Myocyte (in vitro differentiated cells): ENCODE results near the gene ZNF132. TPM values are rescaled to one million over a fixed set of nuclear protein-coding genes. Genes with fewer than 3 reads are reported as not detected.
A peak's percentile ranks its signal among the peaks of the same experiment; 100 is the strongest.
"Not testable (repeated sequence)": the region's sequence is repeated elsewhere in the genome, so short reads cannot be mapped to it uniquely, and the experiment has no call there.

Experiments
- DNase-seq: peaks from one replicate; pipeline ENCODE4 v3.0.0-alpha.2; 2012; ENCODE audit warnings: low read depth
- polyA plus RNA-seq: library from polyadenylated mRNA; unstranded; fragments of >200 nt; gene quantifications from one replicate; pipeline ENCODE4 v1.2.1, GENCODE V29; 2012; ENCODE audit warnings: missing spikeins
- total RNA-seq: library from RNA; depleted of rRNA; stranded (reverse); fragments of >200 nt; gene quantifications from 2 replicates; pipeline ENCODE4 v1.2.3, GENCODE V29; 2014

ZNF132 gene
- 6.1 and 6.9 TPM in 2 replicates for total RNA-seq
- polyA plus RNA-seq, result 4.3 TPM

DNA sequence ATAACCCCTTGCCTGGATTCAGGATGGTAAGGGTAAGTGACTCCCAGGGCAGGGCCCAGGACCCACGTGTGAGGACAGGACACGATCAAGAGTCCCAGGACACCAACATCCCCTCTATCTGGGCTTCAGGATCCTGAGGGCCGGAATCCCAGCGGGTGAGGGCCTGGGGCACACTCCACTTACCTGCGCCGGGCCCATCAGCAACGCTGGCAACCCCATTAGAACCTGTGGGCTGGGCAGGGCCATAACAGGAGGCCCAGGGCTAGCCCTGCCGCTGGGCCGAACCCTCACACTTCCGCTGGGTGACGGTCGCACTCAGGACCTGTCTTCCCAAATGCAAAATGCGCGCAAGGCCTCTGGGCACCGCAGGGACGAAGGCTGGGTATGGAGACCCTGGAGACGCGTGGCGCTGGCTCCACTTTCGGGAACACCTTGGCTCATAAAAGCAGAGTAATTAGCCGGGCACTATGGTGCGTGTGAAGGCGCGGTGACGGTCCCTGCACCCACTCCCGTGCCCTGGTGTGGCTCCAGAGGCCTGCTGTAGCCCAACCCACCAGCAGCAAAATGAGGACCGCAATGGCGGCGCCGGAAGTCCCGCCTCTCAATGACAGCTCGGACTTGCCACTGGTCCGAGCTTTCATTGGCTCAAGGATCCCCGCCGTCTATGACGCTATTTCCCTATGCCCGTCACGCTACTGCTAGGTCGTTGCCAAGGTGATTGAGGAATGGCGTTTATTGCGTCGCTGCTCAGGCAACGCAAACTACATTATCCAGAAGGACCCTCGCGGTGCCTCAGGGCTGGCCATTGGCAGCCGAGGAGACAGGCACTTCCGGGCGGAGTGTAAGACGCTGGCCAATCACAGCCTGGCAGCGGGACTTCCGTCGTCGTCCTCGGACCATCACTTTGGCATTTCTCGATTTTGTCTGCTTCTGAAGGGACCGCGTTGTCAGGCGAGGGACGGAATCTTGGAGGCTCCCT is at the start of gene ZNF132:
Gene ZNF132 (minus strand): TSS at position 578 of the 979 bp plus-strand sequence. CDS start 332 bp downstream, at position 246.
- peak; percentile 100 for DNase-seq

DNA sequence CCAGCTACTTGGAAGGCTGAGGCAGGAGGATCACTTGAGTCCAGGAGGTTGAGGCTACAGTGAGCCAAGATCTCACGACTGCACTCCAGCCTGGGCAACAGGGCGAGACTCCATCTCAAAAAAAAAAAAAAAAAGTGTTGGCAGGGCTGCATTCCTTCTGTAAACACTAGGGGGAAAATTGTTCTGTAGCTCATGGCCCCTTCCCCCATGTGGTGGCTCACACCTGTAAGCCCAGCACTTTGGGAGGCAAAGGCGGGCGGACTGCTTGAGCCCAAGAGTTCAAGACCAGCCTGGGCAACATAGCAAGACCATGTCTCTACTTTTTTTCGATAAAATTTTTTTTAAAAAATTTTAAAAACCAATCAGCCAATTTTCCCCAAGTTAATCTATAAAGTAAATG is 44.4 kb upstream of the ZNF132 start:
- not testable (repeated sequence) for DNase-seq

DNA sequence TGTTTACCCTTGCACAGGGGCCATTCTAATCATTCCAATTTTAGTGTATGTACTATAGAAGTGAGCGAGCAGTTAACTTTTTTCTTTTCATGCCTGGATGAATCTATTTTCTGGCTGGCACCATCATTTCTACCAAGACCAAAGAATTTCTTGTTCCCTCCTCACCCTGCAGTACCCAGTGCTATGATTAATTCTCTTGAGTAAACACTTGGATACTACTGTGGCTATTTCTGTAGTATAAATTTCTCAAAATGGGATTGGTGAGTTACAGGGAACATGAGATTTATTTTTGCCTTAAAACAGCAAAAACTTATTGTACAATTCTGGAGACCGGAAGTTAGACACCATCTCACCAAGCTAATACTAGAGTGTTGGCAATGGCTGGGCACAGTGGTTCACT is 43.8 kb upstream of the ZNF132 start:
- no peak for DNase-seq

DNA sequence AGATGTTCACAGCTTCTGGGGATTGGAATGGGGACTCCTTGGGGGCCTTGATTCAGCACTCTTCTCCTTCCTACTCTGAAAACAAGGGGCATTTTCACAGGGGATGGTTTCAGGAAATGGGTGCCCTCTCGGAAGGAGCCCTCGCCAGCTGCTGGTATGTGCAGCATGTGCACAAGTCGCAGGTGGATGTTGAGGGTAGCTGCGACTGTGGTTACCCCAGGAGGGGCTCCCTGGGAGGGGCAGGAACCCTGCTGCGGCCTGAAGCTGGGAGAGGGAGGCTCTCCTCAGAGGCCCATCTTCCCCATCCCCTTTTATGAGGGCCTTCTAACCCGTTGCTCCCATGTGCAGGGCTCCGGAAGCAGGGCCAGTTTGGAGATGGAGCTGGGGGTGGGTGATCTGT is 42.4 kb upstream of the ZNF132 start:
- no peak for DNase-seq

DNA sequence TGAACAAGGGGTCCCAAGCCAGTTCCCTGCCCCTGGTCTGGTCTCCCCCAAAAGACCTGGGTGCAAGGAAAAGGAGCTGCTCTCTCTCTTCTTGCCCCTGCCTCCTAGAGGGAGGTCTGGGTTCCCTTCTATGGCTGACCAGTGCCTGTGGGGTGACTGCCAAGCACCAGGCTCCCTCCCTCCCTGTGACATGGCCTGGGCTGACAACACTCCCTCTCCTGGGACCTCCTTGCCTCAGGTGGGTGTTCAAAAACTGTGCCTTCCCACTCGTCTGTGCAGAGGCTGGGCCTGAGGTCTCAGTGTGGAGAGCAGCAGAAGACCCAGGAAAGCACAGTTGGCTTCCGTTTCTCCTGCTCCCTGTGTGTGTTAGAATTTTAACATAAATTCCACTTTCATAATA is 40.9 kb upstream of the ZNF132 start:
- DNase-seq, result no peak

DNA sequence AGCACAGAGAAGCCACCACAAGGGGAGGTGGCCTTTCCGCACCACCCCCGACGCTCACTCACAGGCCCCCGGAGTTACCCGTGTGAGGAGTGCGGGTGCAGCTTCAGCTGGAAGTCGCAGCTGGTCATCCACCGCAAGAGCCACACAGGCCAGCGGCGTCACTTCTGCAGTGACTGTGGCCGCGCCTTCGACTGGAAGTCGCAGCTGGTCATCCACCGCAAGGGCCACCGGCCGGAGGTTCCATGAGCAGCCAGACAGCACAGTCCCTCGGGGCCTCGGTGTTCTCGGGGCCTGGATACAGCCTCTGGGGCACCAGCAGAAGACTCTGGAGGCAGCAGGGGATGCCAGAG is 40.5 kb upstream of the ZNF132 start:
- DNase-seq, result no peak

DNA sequence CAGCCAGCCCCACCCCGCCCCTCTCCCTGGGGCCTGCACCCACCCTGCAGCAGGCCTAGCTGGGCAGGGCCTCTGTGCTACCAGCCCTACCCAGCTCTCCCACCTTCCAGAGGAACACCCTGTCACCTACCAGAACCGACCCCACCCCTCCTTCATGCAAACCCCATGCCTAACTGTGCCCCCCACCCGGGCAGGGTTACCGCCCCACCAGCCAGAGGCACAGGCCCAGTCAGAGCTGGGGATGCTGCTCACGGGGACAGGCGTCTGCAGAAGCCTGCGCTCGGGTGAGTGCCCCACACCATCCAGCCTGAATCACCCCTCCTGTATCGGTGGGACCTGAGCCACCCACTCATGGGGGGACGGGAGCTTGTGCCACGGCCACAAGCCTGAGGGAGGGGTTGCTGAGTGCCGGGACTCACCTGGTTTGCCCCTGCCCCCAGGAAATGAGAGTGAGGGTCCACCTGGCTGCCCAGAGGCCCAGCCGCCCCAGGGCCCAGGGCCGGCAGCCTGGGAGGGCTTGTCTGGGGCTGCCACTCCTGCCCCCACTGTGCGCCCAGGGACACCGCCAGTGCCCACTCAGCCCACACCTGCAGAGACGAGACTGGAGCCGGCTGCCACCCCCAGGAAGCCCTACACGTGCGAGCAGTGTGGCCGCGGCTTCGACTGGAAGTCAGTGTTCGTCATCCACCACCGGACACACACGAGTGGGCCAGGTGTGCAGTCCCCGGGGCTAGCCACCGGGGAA is 40.0 kb upstream of the ZNF132 start:
- DNase-seq, result no peak

DNA sequence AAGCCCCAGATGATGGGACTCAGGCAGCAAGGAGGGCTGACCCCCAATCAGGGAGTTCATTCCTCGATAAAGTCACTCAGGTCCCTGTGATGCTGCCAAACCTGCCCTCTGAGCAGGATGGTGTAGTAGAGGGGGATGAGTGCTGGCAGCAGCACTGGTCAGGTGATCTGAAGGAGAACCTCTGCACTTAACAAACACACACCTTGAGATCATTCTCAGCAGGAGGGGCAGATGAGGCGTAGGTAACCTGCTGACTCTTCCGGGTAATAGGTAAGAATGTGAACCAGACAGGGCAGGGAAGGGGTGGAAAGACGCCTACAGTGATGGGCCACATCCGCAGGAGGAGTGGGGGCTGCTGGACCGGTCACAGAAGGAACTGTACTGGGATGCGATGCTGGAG is 39.4 kb upstream of the ZNF132 start:
- no peak for DNase-seq

DNA sequence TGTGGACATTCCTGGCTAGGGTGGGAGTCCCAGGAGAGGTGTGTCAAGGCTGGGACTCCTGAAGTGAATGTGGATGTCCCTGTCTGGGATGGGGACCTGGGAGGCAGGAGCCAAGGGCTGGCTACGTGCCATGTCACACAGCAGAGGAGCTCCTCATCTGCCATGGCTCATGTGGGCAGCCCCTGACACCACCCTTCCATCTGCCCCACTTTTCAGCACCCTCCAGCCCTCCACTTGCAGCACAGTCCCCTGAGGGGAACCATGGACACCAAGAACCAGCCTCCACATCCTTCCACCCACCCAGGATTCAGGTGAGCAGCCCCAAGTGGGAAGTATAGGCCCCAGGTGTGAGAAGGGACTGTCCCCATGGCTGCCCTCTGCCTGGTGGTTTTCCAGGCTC is 37.9 kb upstream of the ZNF132 start:
- no peak for DNase-seq

DNA sequence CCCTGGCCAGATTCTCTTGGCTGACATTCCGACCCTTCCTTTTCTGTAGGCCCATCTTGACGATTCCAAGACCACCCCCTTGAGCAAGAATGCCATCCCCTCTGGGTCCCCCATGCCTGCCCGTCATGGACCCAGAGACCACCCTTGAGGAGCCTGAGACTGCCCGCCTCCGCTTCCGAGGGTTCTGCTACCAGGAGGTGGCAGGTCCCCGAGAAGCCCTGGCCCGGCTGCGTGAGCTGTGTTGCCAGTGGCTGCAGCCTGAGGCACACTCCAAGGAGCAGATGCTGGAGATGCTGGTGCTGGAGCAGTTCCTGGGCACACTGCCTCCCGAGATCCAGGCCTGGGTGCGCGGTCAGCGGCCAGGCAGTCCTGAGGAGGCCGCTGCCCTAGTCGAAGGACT is 37.2 kb upstream of the ZNF132 start:
- DNase-seq, result no peak

DNA sequence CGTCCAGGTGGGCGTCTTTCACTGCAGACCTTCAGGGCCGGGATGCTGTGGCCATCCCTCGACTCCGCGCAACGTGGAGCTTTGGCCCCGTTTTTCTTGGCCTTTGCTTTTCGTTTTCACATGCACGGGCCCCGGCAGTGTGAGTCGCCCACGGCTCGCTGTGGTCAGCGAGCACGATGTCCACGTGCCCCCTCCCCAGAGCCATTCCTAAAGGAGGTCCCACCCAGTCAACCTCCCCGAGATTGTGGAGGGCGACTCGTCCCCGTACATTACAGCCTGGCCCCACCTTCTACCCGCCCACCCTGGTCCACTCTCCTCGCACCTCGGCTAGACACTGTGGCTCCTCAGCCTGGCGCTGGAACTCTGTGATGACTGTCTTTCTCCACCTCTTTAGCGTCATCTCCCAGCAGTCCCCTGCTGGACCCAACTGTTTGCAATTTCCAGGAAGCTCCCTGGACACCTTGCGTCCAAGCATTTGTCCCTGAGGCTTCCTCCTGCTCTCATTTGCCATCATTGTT is 36.6 kb upstream of the ZNF132 start:
- peak; percentile 5 for DNase-seq

DNA sequence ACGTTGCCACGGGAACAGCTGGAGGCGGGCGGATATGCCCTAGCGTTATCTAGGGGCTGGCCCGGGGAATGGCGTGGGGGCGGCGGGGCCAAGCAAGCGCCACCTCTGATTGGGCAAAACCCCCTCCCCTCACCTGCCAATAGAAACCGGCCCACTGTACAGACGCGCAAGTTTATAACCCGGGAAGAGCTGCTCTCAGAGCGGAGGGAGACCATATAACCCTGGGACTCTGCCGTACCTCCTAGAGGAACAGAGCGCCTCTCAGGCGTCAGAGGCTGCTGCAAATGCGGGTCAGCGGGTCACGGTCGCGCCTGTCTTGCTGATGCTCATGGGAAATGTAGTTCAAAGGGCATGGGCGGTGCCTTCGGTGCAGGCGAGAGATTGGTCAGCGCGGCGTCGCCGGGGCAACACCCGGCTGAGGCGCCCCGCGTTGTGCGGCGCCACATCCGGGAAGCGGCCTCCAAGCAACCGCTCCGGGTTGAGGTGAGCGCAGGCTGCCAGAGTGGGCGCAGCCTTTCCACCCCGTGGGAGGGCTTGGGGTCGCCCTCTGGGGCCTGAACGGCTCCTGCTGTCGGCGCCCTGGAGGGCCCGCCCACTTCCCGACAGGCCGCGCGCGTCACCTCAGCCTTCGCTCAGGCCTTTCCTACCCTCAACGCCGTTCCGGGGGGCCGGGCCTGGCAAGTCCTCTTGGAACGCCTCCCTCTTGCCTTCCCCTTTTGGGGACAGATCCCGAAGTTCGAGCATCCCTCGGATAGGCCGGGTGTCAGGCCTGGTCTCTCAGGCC is 36.0 kb upstream of the ZNF132 start, which contains the start of gene ZNF446:
Gene ZNF446 (plus strand): TSS at position 639 of the 784 bp plus-strand sequence. CDS start 867 bp downstream, outside the sequence.
- DNase-seq, result peak; percentile 97

DNA sequence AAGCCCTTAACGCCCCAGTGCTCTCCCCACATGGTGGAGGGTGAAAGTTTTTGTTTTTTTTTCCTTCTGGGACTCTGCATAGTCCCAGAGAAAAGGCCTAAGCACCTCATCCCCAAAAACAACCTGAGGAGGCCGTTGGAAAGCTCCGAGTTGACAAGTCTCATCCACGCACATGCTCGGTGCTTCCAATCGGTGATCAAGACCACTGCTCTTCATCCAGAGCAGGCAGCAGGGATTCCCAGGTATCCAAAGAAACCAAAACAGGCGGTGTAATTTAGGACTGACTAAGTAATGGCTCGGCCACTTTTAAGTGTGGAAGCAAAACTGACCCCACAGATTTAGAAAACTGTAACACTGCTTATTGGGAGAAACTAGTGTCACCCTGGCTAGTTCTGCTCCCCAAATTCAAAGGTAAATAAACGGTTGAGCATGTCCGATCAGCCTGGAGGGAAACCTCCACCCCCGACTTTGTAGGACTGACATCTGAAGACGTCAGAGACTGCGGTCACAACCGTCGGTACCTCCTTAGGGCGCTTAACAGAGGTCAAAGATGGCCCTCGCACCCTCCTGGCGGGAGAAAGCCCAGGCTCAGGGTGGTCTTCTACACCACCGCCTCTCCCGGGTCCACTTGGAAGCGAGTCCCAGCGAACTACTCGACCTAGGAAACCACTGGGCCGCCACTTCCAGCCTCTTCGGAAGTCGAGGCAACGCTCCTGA is 35.2 kb upstream of the ZNF132 start:
- no peak for DNase-seq

DNA sequence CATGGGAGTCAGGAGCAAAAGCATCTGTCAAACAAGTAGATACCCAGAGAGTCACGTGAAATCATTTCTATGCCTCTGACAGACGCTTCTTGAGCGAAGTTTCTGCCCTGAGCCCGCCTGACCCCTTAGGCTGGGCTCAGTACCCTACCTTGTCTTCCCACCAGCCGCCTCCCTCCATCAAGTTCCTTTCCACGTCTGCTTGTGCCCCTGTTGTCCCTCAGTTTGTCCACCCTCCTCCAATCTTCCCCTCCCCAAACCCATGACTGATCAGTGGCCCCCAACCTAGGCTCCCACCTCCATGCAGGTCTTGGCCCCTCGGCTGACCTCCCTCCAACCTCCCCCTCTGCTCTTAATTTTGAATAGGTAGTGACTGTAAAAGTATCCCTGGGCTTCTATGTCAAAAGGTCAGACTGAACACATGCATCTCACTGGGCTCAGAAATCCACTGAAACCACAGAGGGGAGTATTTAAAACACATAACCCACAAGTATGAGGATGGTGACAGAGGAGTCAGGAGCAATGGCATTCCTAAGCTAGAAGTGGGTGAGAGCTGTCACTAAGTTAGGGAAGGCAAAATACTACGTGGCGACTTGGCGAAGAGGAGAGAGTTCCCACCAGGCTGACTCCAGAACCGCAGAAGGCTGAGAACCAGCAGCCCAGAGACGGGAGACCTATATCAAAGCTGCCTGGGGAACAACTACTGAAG is 34.5 kb upstream of the ZNF132 start:
- peak; percentile 91 for DNase-seq

DNA sequence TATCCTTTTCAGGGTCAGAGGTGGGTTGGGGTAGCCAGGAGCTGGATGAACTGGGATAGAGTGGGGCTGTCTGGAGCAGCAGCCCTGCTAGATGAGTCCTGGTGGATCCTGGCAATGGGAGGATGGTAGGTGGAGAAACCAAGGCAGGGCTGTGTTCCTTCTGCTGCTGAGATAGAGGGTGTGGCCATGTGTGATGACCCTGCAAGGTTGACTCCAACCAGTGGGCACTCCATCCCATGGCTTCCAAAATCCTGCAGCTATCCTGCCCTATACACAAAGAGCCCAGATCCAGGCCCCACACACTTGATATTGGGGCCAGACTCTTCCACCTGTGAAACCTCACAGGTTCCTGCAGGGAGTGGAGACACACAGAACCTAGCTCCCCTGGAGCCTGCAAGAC is 33.8 kb upstream of the ZNF132 start:
- DNase-seq, result no peak

DNA sequence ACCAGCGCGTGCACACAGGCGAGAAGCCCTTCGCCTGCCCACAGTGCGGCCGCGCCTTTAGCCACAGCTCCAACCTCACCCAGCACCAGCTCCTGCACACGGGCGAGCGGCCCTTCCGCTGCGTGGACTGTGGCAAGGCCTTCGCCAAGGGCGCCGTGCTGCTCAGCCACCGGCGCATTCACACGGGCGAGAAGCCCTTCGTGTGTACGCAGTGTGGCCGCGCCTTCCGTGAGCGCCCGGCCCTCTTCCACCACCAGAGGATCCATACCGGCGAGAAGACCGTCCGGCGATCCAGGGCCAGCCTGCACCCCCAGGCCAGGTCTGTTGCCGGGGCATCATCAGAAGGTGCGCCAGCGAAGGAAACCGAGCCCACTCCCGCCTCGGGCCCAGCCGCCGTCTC is 31.8 kb upstream of the ZNF132 start:
- no peak for DNase-seq

DNA sequence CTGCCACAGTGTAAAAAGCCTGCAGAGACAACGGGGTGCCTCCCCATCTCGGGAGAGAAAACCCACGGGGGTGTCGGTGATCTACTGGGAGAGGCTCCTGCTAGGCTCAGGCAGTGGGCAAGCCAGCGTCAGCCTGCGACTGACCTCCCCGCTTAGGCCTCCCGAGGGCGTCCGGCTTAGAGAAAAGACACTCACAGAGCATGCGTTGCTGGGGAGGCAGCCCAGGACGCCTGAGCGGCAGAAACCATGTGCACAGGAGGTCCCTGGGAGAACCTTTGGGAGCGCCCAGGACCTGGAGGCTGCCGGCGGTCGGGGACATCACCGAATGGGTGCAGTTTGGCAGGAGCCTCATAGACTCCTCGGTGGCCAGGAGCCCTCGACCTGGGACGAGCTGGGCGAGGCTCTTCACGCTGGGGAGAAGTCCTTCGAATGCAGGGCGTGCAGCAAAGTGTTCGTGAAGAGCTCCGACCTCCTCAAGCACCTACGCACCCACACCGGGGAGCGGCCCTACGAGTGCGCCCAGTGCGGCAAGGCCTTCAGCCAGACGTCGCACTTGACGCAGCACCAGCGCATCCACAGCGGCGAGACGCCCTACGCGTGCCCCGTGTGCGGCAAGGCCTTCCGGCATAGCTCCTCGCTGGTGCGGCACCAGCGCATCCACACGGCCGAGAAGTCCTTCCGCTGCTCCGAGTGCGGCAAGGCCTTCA is 31.0 kb upstream of the ZNF132 start:
- DNase-seq, result not testable (repeated sequence)

DNA sequence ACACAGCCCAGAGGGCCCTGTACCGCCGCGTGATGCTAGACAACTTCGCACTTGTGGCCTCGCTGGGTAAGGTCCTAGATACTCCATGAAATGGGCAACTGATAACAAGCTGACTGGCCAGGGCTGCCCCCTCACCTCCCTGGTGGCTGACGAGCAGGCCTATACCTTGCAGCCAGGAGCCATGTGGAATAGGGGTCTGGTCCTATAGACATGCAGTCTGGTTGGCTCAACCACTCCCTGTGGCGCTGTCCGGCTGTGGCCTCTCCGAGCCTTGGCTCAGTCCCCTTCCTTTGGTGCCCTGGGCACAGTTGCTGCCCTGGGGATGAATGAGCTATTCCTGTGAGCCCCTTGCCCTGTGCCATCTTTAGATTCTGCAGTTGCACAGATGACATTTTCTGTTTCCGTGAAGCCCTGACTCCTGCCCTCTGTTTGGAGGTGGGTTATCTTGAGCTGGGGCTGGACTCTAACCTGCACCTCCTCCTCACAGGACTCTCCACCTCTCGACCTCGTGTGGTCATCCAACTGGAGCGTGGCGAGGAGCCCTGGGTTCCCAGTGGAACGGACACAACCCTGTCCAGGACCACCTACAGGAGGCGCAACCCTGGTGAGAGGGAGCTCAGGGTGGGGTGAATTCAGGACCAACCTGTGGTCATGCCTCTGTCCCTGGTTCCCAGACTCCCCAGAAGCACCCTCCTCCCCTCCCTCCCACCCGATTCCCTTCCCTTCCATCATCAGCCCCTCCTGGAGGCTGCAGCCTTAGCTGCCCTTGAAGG is 29.5 kb upstream of the ZNF132 start:
- DNase-seq, result no peak
